Upper lobe of left lung (tissue), 4 donors: ENCODE measurements around the gene CELSR1.

ENCODE experiments used
- CTCF ChIP-seq, 6 experiments: fragments of 450-650 bp in 4 of 6; fragments of 200-600 bp in 2 of 6; sonication (generic) in 2 of 6; IDR thresholded peaks; one replicate each; pipeline ENCODE4 v1.5.1; 2016 to 2019; ENCODE audit warnings: antibody characterized with exemption in 6 of 6
- POLR2A ChIP-seq, 4 donors: fragments of 450-650 bp; IDR thresholded peaks; one replicate each; pipeline ENCODE4 v1.5.1; 2016 to 2017; ENCODE audit warnings: antibody characterized with exemption in 4 of 4, mild to moderate bottlenecking in 2 of 4

GRCh38 chr22:46416520-46416871 is 120.9 kb downstream of the CELSR1 start:
- TF ChIP-seq POLR2A (IDR thresholded peaks at IDR 0.05) (no peak), CTCF (IDR thresholded peaks at IDR 0.05) (no peak)
